UCSD-AML1 (cell line): ENCODE results near the gene TSPAN31.
A peak's percentile ranks its signal among the peaks of the same experiment; 100 is the strongest.
"Not testable (repeated sequence)": the region's sequence is repeated elsewhere in the genome, so short reads cannot be mapped to it uniquely, and the experiment has no call there.

Experiments
- DNase-seq: peaks from one replicate; lab custom pipeline; 2025; ENCODE audit not compliant: unreplicated experiment; lab: John Stamatoyannopoulos, UW

The TSPAN31 gene, protein sequence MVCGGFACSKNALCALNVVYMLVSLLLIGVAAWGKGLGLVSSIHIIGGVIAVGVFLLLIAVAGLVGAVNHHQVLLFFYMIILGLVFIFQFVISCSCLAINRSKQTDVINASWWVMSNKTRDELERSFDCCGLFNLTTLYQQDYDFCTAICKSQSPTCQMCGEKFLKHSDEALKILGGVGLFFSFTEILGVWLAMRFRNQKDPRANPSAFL

GRCh38 chr12:57744777-57745484, at the start of gene TSPAN31:
TSS of gene TSPAN31 (plus strand) at chr12:57745039. CDS start at chr12:57745155, 116 bp downstream.
- DNase-seq: peak; percentile 93

- DNase-seq: no peak
These were observed 48.9 kb upstream of the TSPAN31 start for GRCh38 chr12:57695770-57696432.

GRCh38 chr12:57697076-57697475, 47.8 kb upstream of the TSPAN31 start:
- DNase-seq: no peak

DNA sequence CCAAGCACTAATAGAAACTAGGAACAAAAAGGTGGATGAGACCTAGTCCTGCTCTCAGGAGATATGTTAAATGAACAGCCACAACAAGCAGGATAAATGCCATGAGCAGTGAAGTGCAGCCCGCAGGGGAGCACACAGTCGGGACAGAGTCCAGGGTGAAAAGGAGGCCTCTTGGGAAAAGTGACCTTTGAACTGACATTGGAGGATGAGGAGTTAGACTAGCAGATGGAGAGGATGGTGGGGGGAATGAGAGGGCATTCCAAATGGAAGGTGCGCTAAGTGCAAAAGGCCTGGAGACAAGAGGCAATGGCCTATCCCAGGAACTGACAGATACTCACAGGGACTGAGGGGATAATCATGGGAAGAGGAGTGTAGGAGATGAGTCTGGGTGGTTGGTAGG, 46.4 kb upstream of the TSPAN31 start:
- DNase-seq: no peak

GRCh38 chr12:57700317-57700716, 44.5 kb upstream of the TSPAN31 start:
- DNase-seq: no peak

- no peak for DNase-seq
These were observed 37.6 kb upstream of the TSPAN31 start for GRCh38 chr12:57707250-57707649.

GRCh38 chr12:57708296-57708695, 36.5 kb upstream of the TSPAN31 start:
- DNase-seq: no peak

DNA sequence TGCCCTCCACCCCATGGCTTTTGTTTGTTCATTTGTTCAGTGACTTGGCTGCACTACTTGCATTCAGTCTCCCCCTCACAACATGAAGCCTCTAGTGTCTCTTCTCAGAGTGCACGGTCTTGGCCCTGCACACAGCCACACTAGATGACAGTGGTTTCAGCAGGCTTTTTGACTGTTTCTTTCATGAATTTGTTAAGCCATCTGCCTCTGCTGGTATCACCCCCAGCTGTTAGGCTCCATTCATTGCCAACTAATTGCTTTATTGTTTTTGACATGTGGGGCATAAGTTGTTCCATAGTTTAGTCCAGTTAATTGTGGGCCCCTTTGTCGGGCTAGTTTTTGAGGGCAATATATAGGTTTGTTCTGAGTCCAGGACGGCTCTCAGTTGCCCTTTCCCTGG, 32.1 kb upstream of the TSPAN31 start:
- DNase-seq: no peak

- DNase-seq: no peak
These were observed 31.6 kb upstream of the TSPAN31 start for GRCh38 chr12:57713209-57713608.

DNA sequence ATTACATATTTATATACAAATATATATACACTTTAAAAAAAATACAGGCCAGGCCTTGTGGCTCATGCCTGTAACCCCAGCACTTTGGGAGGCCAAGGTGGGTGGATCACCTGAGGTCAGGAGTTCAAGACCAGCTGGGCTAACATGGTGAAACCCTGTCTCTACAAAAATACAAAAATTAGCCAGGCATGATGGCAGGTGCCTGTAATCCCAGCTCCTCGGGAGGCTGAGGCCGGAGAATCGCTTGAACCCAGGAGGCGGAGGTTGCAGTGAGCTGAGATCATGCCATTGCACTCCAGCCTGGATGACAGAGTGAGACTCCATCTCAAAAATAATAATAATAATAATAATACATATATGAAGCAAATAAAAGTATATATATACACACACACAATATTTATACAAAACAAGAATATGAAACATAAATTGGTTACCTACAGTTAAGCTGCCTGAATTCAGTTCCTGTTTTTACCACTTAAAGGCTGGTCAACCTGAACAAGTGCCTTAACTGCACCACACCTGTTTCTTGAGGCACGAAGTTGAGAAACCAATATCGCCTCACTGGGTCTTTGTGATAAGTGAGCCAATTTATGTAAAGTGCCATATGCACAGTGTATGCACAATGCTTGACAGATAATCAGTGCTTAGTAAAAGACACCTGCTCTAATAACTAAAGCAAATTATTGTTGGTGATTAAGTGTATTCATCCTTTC, 29.6 kb upstream of the TSPAN31 start:
- not testable (repeated sequence) for DNase-seq

- DNase-seq: no peak
These were observed 29.1 kb upstream of the TSPAN31 start for GRCh38 chr12:57715786-57716185.

GRCh38 chr12:57716305-57716704, 28.5 kb upstream of the TSPAN31 start:
- DNase-seq: no peak

DNA sequence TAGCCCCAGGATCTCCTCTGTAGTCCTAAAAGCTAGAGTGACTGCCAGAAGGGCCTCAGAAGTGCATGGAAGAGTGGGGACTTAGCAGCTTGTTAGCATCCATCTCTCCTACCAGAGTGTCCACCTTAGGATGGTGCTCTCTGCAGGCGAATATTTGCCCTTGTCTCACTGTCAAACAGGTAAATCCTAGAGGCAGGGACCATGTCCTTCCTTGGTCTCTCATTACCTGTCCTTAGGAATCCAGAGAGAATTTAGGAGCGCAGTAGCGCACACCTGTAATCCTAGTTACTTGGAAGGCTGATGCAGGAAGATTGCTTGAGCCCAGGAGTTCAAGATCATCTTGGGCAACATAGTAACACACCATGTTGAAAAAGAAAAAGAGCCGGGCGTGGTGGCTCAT, 27.7 kb upstream of the TSPAN31 start:
- no peak for DNase-seq

GRCh38 chr12:57717846-57718640, 26.8 kb upstream of the TSPAN31 start:
- no peak for DNase-seq

DNA sequence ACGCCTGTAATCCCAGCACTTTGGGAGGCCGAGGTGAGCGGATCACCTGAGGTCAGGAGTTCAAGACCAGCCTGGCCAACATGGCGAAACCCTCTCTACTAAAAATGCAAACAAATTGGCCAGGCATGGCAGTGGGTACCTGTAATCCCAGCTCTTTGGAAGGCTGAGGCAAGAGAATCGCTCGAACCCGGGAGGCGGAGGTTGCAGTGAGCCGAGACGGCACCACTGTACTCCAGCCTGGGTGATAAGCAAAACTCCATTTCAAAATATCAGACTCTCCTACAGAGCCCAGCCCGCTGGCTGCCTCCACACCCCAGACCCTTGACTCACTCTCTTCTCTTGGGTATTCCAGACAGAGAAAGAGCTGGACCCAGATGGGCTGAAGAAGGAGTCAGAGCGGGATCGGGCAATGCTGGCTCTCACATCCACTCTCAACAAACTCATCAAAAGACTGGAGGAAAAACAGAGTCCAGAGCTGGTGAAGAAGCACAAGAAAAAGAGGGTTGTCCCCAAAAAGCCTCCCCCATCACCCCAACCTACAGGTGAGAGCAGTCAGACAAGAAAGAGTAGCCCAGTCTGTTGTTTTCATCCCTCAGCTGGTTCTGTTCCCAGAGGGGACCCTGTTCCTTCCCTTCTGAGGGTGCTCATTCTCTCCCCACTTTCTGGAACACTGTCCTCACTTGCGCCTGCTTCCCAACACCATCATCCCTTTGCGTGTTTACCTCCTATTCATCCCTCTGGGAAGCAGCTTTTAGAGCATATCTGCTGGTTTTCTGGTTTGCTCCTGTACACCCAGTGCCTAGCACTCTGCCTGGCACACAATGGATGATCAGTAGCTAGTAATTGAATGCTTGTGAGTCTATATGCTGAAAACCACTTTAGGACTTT, 26.0 kb upstream of the TSPAN31 start:
- DNase-seq: no peak

DNA sequence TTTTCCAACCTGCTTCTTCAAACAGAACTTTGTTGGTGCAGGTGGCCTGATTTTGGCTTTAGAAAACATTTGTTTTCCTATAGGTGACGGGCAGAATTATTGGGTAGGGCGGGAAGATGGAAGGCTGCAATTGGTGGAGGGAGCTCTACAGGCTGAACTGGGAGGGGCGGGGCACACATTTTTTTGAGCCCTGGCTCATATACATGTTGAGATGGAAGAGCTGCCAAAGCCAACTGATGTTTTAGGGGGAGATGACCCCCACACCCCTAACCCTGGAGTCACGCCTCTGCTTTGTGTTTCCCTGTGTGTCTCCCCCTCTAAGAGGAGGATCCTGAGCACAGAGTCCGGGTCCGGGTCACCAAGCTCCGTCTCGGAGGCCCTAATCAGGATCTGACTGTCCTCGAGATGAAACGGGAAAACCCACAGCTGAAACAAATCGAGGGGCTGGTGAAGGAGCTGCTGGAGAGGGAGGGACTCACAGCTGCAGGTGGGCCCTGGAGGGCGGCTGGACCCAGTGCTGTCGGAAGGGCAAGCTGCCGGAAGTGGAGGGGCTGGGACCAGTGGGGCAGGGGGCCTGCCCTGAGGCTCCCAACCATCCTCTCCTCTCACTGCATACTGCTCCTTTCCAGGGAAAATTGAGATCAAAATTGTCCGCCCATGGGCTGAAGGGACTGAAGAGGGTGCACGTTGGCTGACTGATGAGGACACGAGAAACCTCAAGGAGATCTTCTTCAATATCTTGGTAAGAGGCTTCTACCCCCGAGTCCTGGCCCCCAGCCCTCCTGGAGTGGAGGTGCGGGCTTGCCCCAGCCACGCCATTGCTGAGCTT, 24.8 kb upstream of the TSPAN31 start:
- DNase-seq: no peak

GRCh38 chr12:57720606-57721595, 23.9 kb upstream of the TSPAN31 start:
- no peak for DNase-seq
